ENCODE measurements around the gene CDC14B.
A peak's percentile ranks its signal among the peaks of the same experiment; 100 is the strongest.

The CDC14B gene

DNA sequence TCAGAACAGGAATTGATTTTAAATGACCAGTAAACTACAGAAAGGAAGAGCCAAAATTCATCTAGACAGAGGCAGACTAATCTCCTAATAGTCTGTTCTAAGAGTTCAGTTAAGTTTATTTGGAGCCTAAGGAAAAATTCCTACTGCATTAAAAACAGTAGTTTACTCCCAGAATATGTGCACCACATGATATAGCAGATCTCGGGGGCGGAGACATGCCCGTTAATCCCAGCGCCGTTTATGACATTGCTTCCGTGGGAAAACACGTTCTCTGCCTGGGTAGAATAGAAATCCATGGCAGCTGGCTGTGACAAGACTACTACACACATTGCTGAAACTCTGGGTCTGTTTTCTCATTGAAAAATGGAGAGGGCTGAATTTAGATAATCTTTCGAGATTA lies 158.3 kb downstream of the CDC14B start:
- TF ChIP-seq, protein P1, sequence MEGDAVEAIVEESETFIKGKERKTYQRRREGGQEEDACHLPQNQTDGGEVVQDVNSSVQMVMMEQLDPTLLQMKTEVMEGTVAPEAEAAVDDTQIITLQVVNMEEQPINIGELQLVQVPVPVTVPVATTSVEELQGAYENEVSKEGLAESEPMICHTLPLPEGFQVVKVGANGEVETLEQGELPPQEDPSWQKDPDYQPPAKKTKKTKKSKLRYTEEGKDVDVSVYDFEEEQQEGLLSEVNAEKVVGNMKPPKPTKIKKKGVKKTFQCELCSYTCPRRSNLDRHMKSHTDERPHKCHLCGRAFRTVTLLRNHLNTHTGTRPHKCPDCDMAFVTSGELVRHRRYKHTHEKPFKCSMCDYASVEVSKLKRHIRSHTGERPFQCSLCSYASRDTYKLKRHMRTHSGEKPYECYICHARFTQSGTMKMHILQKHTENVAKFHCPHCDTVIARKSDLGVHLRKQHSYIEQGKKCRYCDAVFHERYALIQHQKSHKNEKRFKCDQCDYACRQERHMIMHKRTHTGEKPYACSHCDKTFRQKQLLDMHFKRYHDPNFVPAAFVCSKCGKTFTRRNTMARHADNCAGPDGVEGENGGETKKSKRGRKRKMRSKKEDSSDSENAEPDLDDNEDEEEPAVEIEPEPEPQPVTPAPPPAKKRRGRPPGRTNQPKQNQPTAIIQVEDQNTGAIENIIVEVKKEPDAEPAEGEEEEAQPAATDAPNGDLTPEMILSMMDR (IDR thresholded peaks at IDR 0.05; ENCODE audit: insufficient read depth, low read depth, low read length, missing control alignments), result no peak
- H3K4me3 ChIP-seq (ENCODE audit: low read depth, low read length), result no peak overlapping the region
- no peak for DNase-seq (ENCODE audit: low read depth)

DNA sequence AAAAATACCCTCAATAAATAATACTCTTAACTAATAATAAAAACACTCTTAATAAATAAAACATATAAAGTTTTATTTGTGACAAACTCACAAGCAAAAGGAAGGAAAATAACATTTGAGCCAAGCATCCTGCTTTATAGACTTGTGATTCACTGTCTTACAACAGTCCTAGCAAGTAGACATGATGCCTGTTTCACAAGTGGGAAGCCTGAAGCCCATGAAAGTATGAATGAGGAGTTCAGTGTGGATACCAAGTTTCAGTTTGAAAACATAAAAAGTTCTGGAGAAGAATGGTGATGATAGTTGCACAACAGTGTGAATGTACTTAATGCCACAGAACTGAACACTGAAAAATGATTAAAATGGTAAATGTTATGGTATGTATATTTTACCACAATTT lies 158.8 kb downstream of the CDC14B start:
- no peak overlapping the region for H3K4me3 ChIP-seq (ENCODE audit: low read depth, low read length)
- DNase-seq (ENCODE audit: low read depth), result no peak
- TF ChIP-seq, protein P1 (IDR thresholded peaks at IDR 0.05; ENCODE audit: insufficient read depth, low read depth, low read length, missing control alignments), result no peak

DNA sequence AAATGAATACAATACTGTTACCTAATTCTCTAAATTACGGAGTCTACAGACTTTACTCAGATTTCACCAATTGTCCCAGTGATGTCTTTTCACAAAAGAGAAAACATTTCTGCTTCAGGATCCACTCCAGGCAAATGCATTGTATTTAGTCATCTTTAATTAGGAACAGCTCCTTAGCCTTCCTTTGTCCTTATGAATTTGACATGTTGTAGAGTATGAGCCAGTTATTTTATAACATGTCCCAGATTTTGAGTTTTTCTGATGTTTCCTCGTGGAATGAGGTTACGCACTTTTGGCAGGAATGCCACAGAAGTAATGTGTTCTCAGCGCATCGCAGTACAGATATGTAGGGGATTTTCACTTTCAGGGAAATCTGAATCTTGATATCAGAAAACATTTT lies 159.2 kb downstream of the CDC14B start:
- DNase-seq (ENCODE audit: low read depth), result no peak
- no peak overlapping the region for H3K4me3 ChIP-seq (ENCODE audit: low read depth, low read length)
- TF ChIP-seq, protein P1 (IDR thresholded peaks at IDR 0.05; ENCODE audit: insufficient read depth, low read depth, low read length, missing control alignments), result no peak

DNA sequence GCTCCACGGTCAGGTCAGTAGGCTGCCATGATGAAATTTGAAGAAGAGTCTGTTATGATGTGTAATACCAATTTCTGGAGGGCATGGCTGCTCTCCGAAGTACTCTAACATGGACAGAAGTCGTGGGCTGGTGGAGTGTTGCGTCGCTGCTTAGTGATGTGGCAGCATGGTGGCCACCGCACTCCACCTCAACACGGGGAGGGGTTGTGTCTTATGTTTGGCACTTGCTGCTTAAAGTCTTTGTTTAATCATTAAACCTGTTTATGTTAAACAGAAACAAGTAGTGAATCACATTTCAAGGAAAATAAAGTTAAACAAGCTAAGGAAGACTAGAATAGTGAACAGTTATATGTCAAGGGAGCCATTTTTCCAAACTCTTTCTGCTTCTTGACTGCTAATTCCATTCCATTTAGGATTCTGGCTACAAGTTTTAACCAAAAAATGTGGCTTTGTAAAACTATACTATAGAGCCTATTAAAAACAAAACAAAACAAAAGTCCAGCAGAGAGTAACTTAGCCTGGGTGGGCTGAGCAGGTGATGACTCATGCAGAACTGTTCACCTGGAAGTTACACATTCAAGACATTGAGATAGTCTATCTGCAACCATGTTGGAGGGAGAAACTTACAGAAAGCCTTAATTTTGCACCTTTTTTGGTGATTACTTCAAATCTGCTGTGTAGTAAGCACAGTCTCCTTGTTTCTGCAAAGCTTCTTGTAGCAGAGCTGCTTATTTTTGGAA lies 160.2 kb downstream of the CDC14B start:
- no peak for DNase-seq (ENCODE audit: low read depth)
- no peak overlapping the region for H3K4me3 ChIP-seq (ENCODE audit: low read depth, low read length)
- TF ChIP-seq, protein P1 (IDR thresholded peaks at IDR 0.05; ENCODE audit: insufficient read depth, low read depth, low read length, missing control alignments), result no peak

DNA sequence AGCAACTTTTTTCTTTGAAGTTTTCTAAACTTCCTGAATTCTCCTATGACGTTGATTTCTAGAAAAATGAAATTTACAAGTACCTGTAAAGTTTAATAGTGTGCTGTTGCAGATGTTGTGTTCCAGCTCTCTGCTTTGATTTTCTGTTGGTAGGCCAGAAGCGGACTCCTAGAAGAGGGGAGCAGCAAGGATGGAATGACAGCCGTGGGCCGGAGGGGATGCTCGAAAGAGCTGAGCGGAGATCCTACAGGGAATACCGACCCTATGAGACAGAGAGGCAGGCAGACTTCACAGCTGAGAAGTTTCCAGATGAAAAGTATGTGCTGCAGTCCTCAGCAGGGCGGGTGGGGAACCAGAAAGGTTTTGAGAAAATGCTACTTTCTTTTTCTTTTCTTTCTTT lies 161.4 kb downstream of the CDC14B start:
- DNase-seq (ENCODE audit: low read depth), result no peak
- no peak overlapping the region for H3K4me3 ChIP-seq (ENCODE audit: low read depth, low read length)
- TF ChIP-seq, protein P1 (IDR thresholded peaks at IDR 0.05; ENCODE audit: insufficient read depth, low read depth, low read length, missing control alignments), result no peak

DNA sequence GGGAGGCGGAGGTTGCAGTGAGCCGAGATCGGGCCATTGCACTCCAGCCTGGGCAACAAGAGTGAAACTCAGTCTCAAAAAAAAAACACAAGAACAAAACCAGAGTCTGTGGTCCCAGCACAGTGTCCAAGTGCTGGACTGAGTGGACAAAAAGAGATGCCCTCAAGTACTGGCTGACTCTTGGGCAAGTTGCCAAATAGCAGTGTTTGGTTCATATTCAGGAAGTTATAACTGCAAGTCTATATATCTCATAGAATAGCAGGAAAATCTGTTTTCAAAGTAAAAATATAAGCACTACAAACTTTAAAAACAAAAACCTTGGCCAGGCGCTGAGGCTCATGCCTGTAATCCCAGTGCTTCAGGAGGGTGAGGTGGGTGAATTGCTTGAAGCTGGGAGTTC lies 162.4 kb downstream of the CDC14B start:
- no peak for DNase-seq (ENCODE audit: low read depth)
- TF ChIP-seq, protein P1 (IDR thresholded peaks at IDR 0.05; ENCODE audit: insufficient read depth, low read depth, low read length, missing control alignments), result no peak
- no peak overlapping the region for H3K4me3 ChIP-seq (ENCODE audit: low read depth, low read length)

DNA sequence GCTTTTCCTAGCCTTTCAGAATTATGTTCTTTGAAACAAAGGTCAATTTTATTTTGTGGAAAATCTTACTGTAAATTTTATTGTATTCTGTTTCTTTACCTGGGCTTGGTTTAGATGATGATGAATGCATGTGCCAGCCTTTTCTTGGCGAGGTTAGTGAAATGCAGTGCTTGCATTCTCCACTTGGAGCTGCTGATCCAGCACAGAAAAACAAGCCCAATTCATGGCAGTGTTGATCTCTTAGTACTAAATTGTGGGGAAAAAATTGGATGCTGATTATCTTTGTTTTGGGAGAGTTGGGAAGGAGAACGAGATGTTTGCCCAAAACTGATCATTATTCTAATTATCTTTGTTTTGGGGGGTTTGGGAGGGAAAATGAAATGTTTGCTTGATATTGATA lies 166.0 kb downstream of the CDC14B start:
- TF ChIP-seq, protein P1 (IDR thresholded peaks at IDR 0.05; ENCODE audit: insufficient read depth, low read depth, low read length, missing control alignments), result peak; percentile 16
- DNase-seq (ENCODE audit: low read depth), result peak; percentile 12
- H3K4me3 ChIP-seq (ENCODE audit: low read depth, low read length), result no peak overlapping the region

All from GM12865 (cell line).